Dendritic cell treated with granulocyte-macrophage colony-stimulating factor and Interleukin-4, amounts not matched to agents 40 ng/mL and 50 ng/mL, for 4 days (primary cell): ENCODE measurements around the gene E4F1.
"Not testable (repeated sequence)": the region's sequence is repeated elsewhere in the genome, so short reads cannot be mapped to it uniquely, and the experiment has no call there.

Experiments
- H3K27ac Mint-ChIP-seq: one replicate; pipeline ENCODE4 v1.8.0; 2022; ENCODE audit warnings: mild to moderate bottlenecking, mixed read lengths
- H3K27me3 Mint-ChIP-seq: one replicate; pipeline ENCODE4 v1.8.0; 2022; ENCODE audit warnings: mild to moderate bottlenecking, mixed read lengths
- H3K36me3 Mint-ChIP-seq: one replicate; pipeline ENCODE4 v1.8.0; 2022; ENCODE audit warnings: low read depth, mixed read lengths
- H3K4me1 Mint-ChIP-seq: one replicate; pipeline ENCODE4 v1.8.0; 2022; ENCODE audit warnings: low read depth, mixed read lengths
- H3K4me3 Mint-ChIP-seq: one replicate; pipeline ENCODE4 v1.8.0; 2022; ENCODE audit warnings: mild to moderate bottlenecking, moderate library complexity, mixed read lengths
- H3K9me3 Mint-ChIP-seq: one replicate; pipeline ENCODE4 v1.8.0; 2022; ENCODE audit warnings: mixed read lengths
- intact Hi-C: fragments of 100-400 bp; cut with micrococcal nuclease; formaldehyde crosslinking; loops from one replicate; pipeline ENCODE4 v1.15.0; 2022

Gene E4F1

GRCh38 chr16:2244926-2245795, 21.8 kb downstream of the E4F1 start:
- Mint-ChIP-seq H3K27ac (no peak overlapping the region), H3K4me1 (peaks cover 27% of the 10 kb centered on the region), H3K27me3 (no peaks in the 10 kb centered on the region), H3K4me3 (no peak overlapping the region), H3K9me3 (no peaks in the 10 kb centered on the region), H3K36me3 (peaks cover 78% of the 10 kb centered on the region)
- intact Hi-C loops, result no loop called here

- no peaks in the 10 kb centered on the region for H3K27me3 Mint-ChIP-seq
- intact Hi-C loops, result no loop called here
- H3K36me3 Mint-ChIP-seq, result peaks cover 72% of the 10 kb centered on the region
- no peak overlapping the region for H3K27ac Mint-ChIP-seq
- no peaks in the 10 kb centered on the region for H3K9me3 Mint-ChIP-seq
- H3K4me1 Mint-ChIP-seq, result peaks cover 34% of the 10 kb centered on the region
- H3K4me3 Mint-ChIP-seq, result no peak overlapping the region
Observed at GRCh38 chr16:2246301-2246885, 23.0 kb downstream of the E4F1 start.

GRCh38 chr16:2250652-2251295, 27.4 kb downstream of the E4F1 start:
- Mint-ChIP-seq H3K4me1 (peaks cover 12% of the 10 kb centered on the region), H3K27ac (peak overlapping the region; percentile 85), H3K9me3 (no peaks in the 10 kb centered on the region), H3K27me3 (no peaks in the 10 kb centered on the region), H3K36me3 (peaks cover 61% of the 10 kb centered on the region), H3K4me3 (peak overlapping the region; percentile 88)
- intact Hi-C loops, result loop anchor here (1.0 kb wide), 2 partner anchors 18 to 27 kb away; partner anchors contain the start of genes E4F1 and RNPS1

- H3K36me3 Mint-ChIP-seq, result peaks cover 61% of the 10 kb centered on the region
- H3K9me3 Mint-ChIP-seq, result no peaks in the 10 kb centered on the region
- peak within 1 kb of the TSS; percentile 85 for H3K27ac Mint-ChIP-seq
- H3K27me3 Mint-ChIP-seq, result no peaks in the 10 kb centered on the region
- intact Hi-C loops, result loop anchor here (1.0 kb wide), 2 partner anchors 17 to 28 kb away; partner anchors contain the start of genes E4F1 and RNPS1
- H3K4me3 Mint-ChIP-seq, result peak within 1 kb of the TSS; percentile 88
- peaks cover 12% of the 10 kb centered on the region for H3K4me1 Mint-ChIP-seq
Observed at GRCh38 chr16:2251296-2252111, 28.1 kb downstream of the E4F1 start, which contains the start of gene ECI1. Gene ECI1, minus strand, starts transcription at chr16:2251587. Its CDS starts 21 bp downstream, at chr16:2251566.

- Mint-ChIP-seq H3K36me3 (peaks cover 61% of the 10 kb centered on the region), H3K4me3 (no peak overlapping the region), H3K4me1 (peaks cover 12% of the 10 kb centered on the region)
Observed at GRCh38 chr16:2252806-2253148, 29.4 kb downstream of the E4F1 start.

GRCh38 chr16:2253293-2253692, 29.9 kb downstream of the E4F1 start:
- Mint-ChIP-seq H3K4me1 (peaks cover 12% of the 10 kb centered on the region), H3K4me3 (no peak overlapping the region), H3K27me3 (no peaks in the 10 kb centered on the region), H3K27ac (no peak overlapping the region), H3K9me3 (no peaks in the 10 kb centered on the region), H3K36me3 (peaks cover 61% of the 10 kb centered on the region)
- intact Hi-C loops, result no loop called here

More at GRCh38 chr16:2252806-2253148, 29.4 kb downstream of the E4F1 start:
- Mint-ChIP-seq H3K9me3 (no peaks in the 10 kb centered on the region), H3K27ac (no peak overlapping the region), H3K27me3 (no peaks in the 10 kb centered on the region)
- intact Hi-C loops, result no loop called here

GRCh38 chr16:2256531-2257140, 33.2 kb downstream of the E4F1 start:
- H3K9me3 Mint-ChIP-seq, result no peaks in the 10 kb centered on the region
- no peaks in the 10 kb centered on the region for H3K27me3 Mint-ChIP-seq
- no peak overlapping the region for H3K4me3 Mint-ChIP-seq
- intact Hi-C loops, result no loop called here
- peaks cover 91% of the 10 kb centered on the region for H3K36me3 Mint-ChIP-seq
- peak overlapping the region; percentile 9 for H3K27ac Mint-ChIP-seq
- H3K4me1 Mint-ChIP-seq, result peaks cover 5% of the 10 kb centered on the region

GRCh38 chr16:2257726-2258125, 34.3 kb downstream of the E4F1 start:
- Mint-ChIP-seq H3K4me1 (no peaks in the 10 kb centered on the region), H3K4me3 (no peak overlapping the region), H3K27me3 (no peaks in the 10 kb centered on the region), H3K9me3 (no peaks in the 10 kb centered on the region), H3K27ac (no peak overlapping the region), H3K36me3 (peaks cover 100% of the 10 kb centered on the region)
- intact Hi-C loops, result no loop called here

GRCh38 chr16:2258530-2258929, 35.1 kb downstream of the E4F1 start:
- H3K9me3 Mint-ChIP-seq, H3K27ac Mint-ChIP-seq, H3K27me3 Mint-ChIP-seq, H3K4me3 Mint-ChIP-seq, intact Hi-C loops, H3K4me1 Mint-ChIP-seq: not testable (repeated sequence)
- peaks cover 100% of the 10 kb centered on the region for H3K36me3 Mint-ChIP-seq

- Mint-ChIP-seq H3K36me3 (peaks cover 100% of the 10 kb centered on the region), H3K9me3 (no peaks in the 10 kb centered on the region), H3K27me3 (no peaks in the 10 kb centered on the region), H3K4me1 (peaks cover 11% of the 10 kb centered on the region), H3K4me3 (no peak overlapping the region), H3K27ac (no peak overlapping the region)
- intact Hi-C loops, result loop anchor here (10.0 kb wide), 1 partner anchor 245 kb away; no protein-coding TSS in a partner anchor
Observed at GRCh38 chr16:2260250-2260649, 36.9 kb downstream of the E4F1 start.

GRCh38 chr16:2263026-2263425, 39.6 kb downstream of the E4F1 start:
- H3K9me3 Mint-ChIP-seq, H3K27ac Mint-ChIP-seq, H3K27me3 Mint-ChIP-seq, H3K4me3 Mint-ChIP-seq: not testable (repeated sequence)
- intact Hi-C loops, result loop anchor here (10.0 kb wide), 1 partner anchor 242 kb away; no protein-coding TSS in a partner anchor
- H3K36me3 Mint-ChIP-seq, result peaks cover 99% of the 10 kb centered on the region
- H3K4me1 Mint-ChIP-seq, result peaks cover 26% of the 10 kb centered on the region

- peaks cover 76% of the 10 kb centered on the region for H3K36me3 Mint-ChIP-seq
- H3K9me3 Mint-ChIP-seq, H3K27me3 Mint-ChIP-seq: not testable (repeated sequence)
- intact Hi-C loops, result loop anchor here (10.0 kb wide), 1 partner anchor 238 kb away; no protein-coding TSS in a partner anchor
- H3K4me1 Mint-ChIP-seq, result peaks cover 51% of the 10 kb centered on the region
- H3K4me3 Mint-ChIP-seq, result peak overlapping the region; percentile 97
- H3K27ac Mint-ChIP-seq, result peak overlapping the region; percentile 98
Observed at GRCh38 chr16:2266887-2267286, 43.5 kb downstream of the E4F1 start.

GRCh38 chr16:2267505-2267912, 44.1 kb downstream of the E4F1 start:
- not testable (repeated sequence) for H3K9me3 Mint-ChIP-seq, H3K27me3 Mint-ChIP-seq
- peaks cover 70% of the 10 kb centered on the region for H3K36me3 Mint-ChIP-seq
- H3K4me3 Mint-ChIP-seq, result peak overlapping the region; percentile 97
- peaks cover 56% of the 10 kb centered on the region for H3K4me1 Mint-ChIP-seq
- intact Hi-C loops, result loop anchor here (10.0 kb wide), 1 partner anchor 237 kb away; no protein-coding TSS in a partner anchor
- peak overlapping the region; percentile 98 for H3K27ac Mint-ChIP-seq
